GM19455 (cell line): ENCODE measurements around the gene NLRP3.
"Not testable (repeated sequence)": the region's sequence is repeated elsewhere in the genome, so short reads cannot be mapped to it uniquely, and the experiment has no call there.

ENCODE experiments used
- ATAC-seq: cut with Tn5 transposase; IDR thresholded peaks from one replicate; pipeline ENCODE4 v1.9.1; 2021; ENCODE audit not compliant: unreplicated experiment

Gene NLRP3

GRCh38 chr1:247390116-247390791 lies 25.7 kb upstream of the NLRP3 start:
- peak; percentile 100 for ATAC-seq

GRCh38 chr1:247390996-247391395 lies 25.0 kb upstream of the NLRP3 start:
- ATAC-seq = no peak

GRCh38 chr1:247392088-247392487 lies 23.9 kb upstream of the NLRP3 start:
- ATAC-seq = no peak

- not testable (repeated sequence) for ATAC-seq
Observed at GRCh38 chr1:247395075-247395474, 20.9 kb upstream of the NLRP3 start.

GRCh38 chr1:247400685-247401084 lies 15.3 kb upstream of the NLRP3 start:
- no peak for ATAC-seq

GRCh38 chr1:247401310-247402119 lies 14.5 kb upstream of the NLRP3 start:
- no peak for ATAC-seq

GRCh38 chr1:247402120-247402675 lies 13.8 kb upstream of the NLRP3 start:
- ATAC-seq = no peak

- no peak for ATAC-seq
Observed at GRCh38 chr1:247406014-247406656, 9.8 kb upstream of the NLRP3 start.

- ATAC-seq = peak; percentile 59
Observed at GRCh38 chr1:247407180-247407616, 8.8 kb upstream of the NLRP3 start.

- ATAC-seq = no peak
Observed at GRCh38 chr1:247408100-247408499, 7.9 kb upstream of the NLRP3 start.

GRCh38 chr1:247409869-247410544 lies 6.0 kb upstream of the NLRP3 start:
- peak; percentile 90 for ATAC-seq

GRCh38 chr1:247411621-247412327 lies 4.2 kb upstream of the NLRP3 start:
- ATAC-seq = no peak

GRCh38 chr1:247417831-247418230 lies 1.9 kb downstream of the NLRP3 start:
- ATAC-seq = no peak

GRCh38 chr1:247419336-247419735 lies 3.4 kb downstream of the NLRP3 start:
- ATAC-seq = no peak

- no peak for ATAC-seq
Observed at GRCh38 chr1:247421074-247421473, 5.1 kb downstream of the NLRP3 start.

GRCh38 chr1:247429496-247429895 lies 13.5 kb downstream of the NLRP3 start:
- ATAC-seq = no peak

- no peak for ATAC-seq
Observed at GRCh38 chr1:247430434-247430833, 14.5 kb downstream of the NLRP3 start.

- ATAC-seq = no peak
Observed at GRCh38 chr1:247431643-247432042, 15.7 kb downstream of the NLRP3 start.

- no peak for ATAC-seq
Observed at GRCh38 chr1:247434005-247434404, 18.0 kb downstream of the NLRP3 start.

- no peak for ATAC-seq
Observed at GRCh38 chr1:247435030-247435758, 19.2 kb downstream of the NLRP3 start.
